OCI-LY7 (cell line): ENCODE results near the gene DGUOK.

Source experiments
- CTCF ChIP-seq: fragments of 200-600 bp; sonication (generic); conservative IDR thresholded peaks from 2 replicates; pipeline ENCODE4 v1.5.1; 2014; ENCODE audit warnings: mild to moderate bottlenecking, antibody characterized with exemption, low read length, moderate library complexity, mixed read lengths
- EZH2phosphoT487 ChIP-seq: fragments of 200-600 bp; sonication (generic); IDR thresholded peaks from 2 replicates; pipeline ENCODE4 v1.6.1; 2018; ENCODE audit warnings: low read depth, borderline replicate concordance, mild to moderate bottlenecking, mixed run types, antibody characterized with exemption, low read length, moderate library complexity, mixed read lengths

DNA sequence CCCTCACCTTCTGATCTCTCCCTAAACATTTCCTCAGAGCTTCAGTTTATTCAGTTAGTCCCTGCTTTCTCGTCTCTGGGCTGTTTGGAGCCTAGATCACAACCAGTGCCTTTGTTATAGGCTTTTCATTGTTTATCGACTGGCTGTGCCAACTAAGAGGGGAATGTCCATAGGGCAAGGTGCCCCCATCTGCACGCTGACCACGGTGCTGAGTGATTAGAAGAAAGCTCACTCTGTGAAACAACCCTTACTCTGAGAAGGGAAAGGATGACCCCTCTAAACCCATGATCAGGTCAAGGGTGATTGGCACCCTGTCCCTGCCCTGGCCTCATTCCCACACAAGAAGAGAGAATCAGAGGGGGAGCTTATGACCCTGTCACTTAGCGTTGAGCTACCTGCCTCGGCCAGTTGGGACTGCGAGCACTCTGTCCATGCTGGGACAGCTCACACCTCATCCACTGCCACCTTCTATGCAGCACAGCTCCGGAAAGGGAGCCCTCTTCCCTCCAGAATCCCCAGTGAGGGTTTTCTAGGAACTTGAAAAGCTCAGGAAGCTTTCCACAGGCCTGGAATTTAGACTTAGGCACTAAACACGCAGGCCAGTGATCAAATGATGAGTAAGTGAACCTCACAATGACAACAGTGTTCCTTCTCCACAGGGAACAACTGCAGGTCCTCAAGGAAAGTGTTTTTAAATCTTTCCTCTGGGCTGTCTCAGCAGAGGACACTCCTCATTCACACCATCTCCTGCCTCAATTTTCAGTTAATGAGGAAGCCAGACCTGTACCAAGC, 36.2 kb upstream of the DGUOK start:
- TF ChIP-seq CTCF, result no peak
- no peak for TF ChIP-seq EZH2phosphoT487
